Ascending aorta (tissue), 2 donors: ENCODE results near the gene DFFA. TPM values are rescaled to one million over a fixed set of nuclear protein-coding genes. Genes with fewer than 3 reads are reported as not detected.
"Not testable (repeated sequence)": the region's sequence is repeated elsewhere in the genome, so short reads cannot be mapped to it uniquely, and the experiment has no call there.

Experiments used
- DNase-seq, 2 donors: peaks; one replicate each; pipeline ENCODE4 v3.0.0-alpha.2; 2019; ENCODE audit warnings: low spot score in 2 of 2
- H3K27ac ChIP-seq, 2 donors: fragments of 200-600 bp; sonication (generic); one replicate each; pipeline ENCODE4 v1.5.1; 2016 to 2017; ENCODE audit warnings: mild to moderate bottlenecking in 1 of 2
- H3K27me3 ChIP-seq: fragments of 200-600 bp; sonication (generic); one replicate; pipeline ENCODE4 v1.5.1; 2017
- H3K36me3 ChIP-seq, 2 donors: fragments of 200-600 bp; sonication (generic); one replicate each; pipeline ENCODE4 v1.5.1; 2016
- H3K4me1 ChIP-seq, 2 donors: fragments of 200-600 bp; sonication (generic); one replicate each; pipeline ENCODE4 v1.5.1; 2016 to 2017; ENCODE audit warnings: mild to moderate bottlenecking in 1 of 2
- H3K4me3 ChIP-seq, 2 donors: fragments of 200-600 bp; sonication (generic); one replicate each; pipeline ENCODE4 v1.5.1; 2016 to 2017; ENCODE audit warnings: mild to moderate bottlenecking in 1 of 2
- H3K9me3 ChIP-seq, 2 donors: fragments of 200-600 bp; sonication (generic); one replicate each; pipeline ENCODE4 v1.5.1; 2016
- CTCF ChIP-seq, 3 experiments: fragments of 200-600 bp in 2 of 3; fragments of 450-650 bp in 1 of 3; sonication (generic) in 2 of 3; IDR thresholded peaks; one replicate each; pipeline ENCODE4 v1.5.1; 2016 to 2019; ENCODE audit warnings: antibody characterized with exemption in 3 of 3, mild to moderate bottlenecking in 1 of 3, moderate library complexity in 1 of 3
- intact Hi-C: fragments of 100-400 bp; cut with DNase I; formaldehyde crosslinking; loops from one replicate; pipeline ENCODE4 v1.15.1; 2023
- total RNA-seq: library from RNA; depleted of rRNA; stranded (reverse); fragments of >200 nt; gene quantifications from one replicate; pipeline ENCODE4 v1.1.0, GENCODE V29; 2016

The DFFA gene
- total RNA-seq, 1 donor from 2014 or later = 11.8 TPM

GRCh38 chr1:10424651-10425050 lies 47.7 kb downstream of the DFFA start:
- DNase-seq = no peak
- TF ChIP-seq CTCF (IDR thresholded peaks at IDR 0.05) = no peak
- Histone ChIP-seq H3K9me3 (no peaks in the 10 kb centered on the region), H3K4me3 (no peak overlapping the region), H3K4me1 (peaks cover 0 to 2% of the 10 kb centered on the region in 2 donors), H3K27ac (no peak overlapping the region), H3K27me3 (no peaks in the 10 kb centered on the region), H3K36me3 (peaks cover 10 to 11% of the 10 kb centered on the region in 2 donors)
- intact Hi-C loops = loop anchor here (5.0 kb wide), 1 partner anchor 547 kb away; no protein-coding TSS in a partner anchor

GRCh38 chr1:10424034-10424433 lies 48.3 kb downstream of the DFFA start:
- H3K4me3 ChIP-seq = no peak overlapping the region
- H3K4me1 ChIP-seq = no peaks in the 10 kb centered on the region
- DNase-seq = no peak
- peaks cover 17% of the 10 kb centered on the region in 2 donors for H3K36me3 ChIP-seq
- TF ChIP-seq CTCF (IDR thresholded peaks at IDR 0.05) = no peak
- intact Hi-C loops = no loop called here
- no peaks in the 10 kb centered on the region for H3K27me3 ChIP-seq
- no peak overlapping the region for H3K27ac ChIP-seq
- H3K9me3 ChIP-seq = no peaks in the 10 kb centered on the region

- no peak for TF ChIP-seq CTCF (IDR thresholded peaks at IDR 0.05)
- H3K9me3 ChIP-seq = no peaks in the 10 kb centered on the region
- no peak overlapping the region for H3K27ac ChIP-seq
- intact Hi-C loops = no loop called here
- no peaks in the 10 kb centered on the region for H3K4me1 ChIP-seq
- no peak overlapping the region for H3K4me3 ChIP-seq
- peaks cover 36 to 38% of the 10 kb centered on the region in 2 donors for H3K36me3 ChIP-seq
- no peak for DNase-seq
- no peaks in the 10 kb centered on the region for H3K27me3 ChIP-seq
Observed at GRCh38 chr1:10421637-10422036, 50.7 kb downstream of the DFFA start.

GRCh38 chr1:10419351-10419750 lies 53.0 kb downstream of the DFFA start:
- TF ChIP-seq CTCF (IDR thresholded peaks at IDR 0.05) = no peak

GRCh38 chr1:10418741-10419140 lies 53.6 kb downstream of the DFFA start:
- intact Hi-C loops, H3K27ac ChIP-seq, H3K9me3 ChIP-seq, DNase-seq, H3K4me1 ChIP-seq, H3K27me3 ChIP-seq, H3K4me3 ChIP-seq: not testable (repeated sequence)
- H3K36me3 ChIP-seq = peaks cover 44 to 59% of the 10 kb centered on the region in 2 donors

More at GRCh38 chr1:10419351-10419750, 53.0 kb downstream of the DFFA start:
- no peak for DNase-seq
- intact Hi-C loops = no loop called here
- no peaks in the 10 kb centered on the region for H3K27me3 ChIP-seq
- peaks cover 44 to 53% of the 10 kb centered on the region in 2 donors for H3K36me3 ChIP-seq
- no peak overlapping the region for H3K27ac ChIP-seq
- no peak overlapping the region for H3K4me3 ChIP-seq
- no peaks in the 10 kb centered on the region for H3K4me1 ChIP-seq
- H3K9me3 ChIP-seq = no peaks in the 10 kb centered on the region

- Histone ChIP-seq H3K36me3 (peaks cover 63 to 87% of the 10 kb centered on the region in 2 donors), H3K27ac (peak overlapping the region in 1 of 2 donors; percentile 19)
- H3K27me3 ChIP-seq, intact Hi-C loops, H3K9me3 ChIP-seq, H3K4me3 ChIP-seq, H3K4me1 ChIP-seq, DNase-seq: not testable (repeated sequence)
Observed at GRCh38 chr1:10415967-10416366, 56.4 kb downstream of the DFFA start.
